GM12864 (cell line): ENCODE results near the gene MSMO1.

Experiments
- DNase-seq: peaks from one replicate; pipeline ENCODE4 v3.0.0-alpha.2; 2011; ENCODE audit warnings: low read depth
- H3K4me3 ChIP-seq: 2 replicates; pipeline ENCODE4 v1.5.1; 2011; ENCODE audit warnings: mild to moderate bottlenecking, low read depth, low read length, control low read depth
- TF ChIP-seq, protein P1 (sequence below): IDR thresholded peaks from 2 replicates; pipeline ENCODE4 v1.5.1; 2011; ENCODE audit warnings: low read depth, mild to moderate bottlenecking, moderate library complexity, low read length, control low read depth, inconsistent platforms; ENCODE audit errors: missing control alignments

The MSMO1 gene

GRCh38 chr4:165361810-165362209 is 34.3 kb downstream of the MSMO1 start:
- TF ChIP-seq, protein P1, sequence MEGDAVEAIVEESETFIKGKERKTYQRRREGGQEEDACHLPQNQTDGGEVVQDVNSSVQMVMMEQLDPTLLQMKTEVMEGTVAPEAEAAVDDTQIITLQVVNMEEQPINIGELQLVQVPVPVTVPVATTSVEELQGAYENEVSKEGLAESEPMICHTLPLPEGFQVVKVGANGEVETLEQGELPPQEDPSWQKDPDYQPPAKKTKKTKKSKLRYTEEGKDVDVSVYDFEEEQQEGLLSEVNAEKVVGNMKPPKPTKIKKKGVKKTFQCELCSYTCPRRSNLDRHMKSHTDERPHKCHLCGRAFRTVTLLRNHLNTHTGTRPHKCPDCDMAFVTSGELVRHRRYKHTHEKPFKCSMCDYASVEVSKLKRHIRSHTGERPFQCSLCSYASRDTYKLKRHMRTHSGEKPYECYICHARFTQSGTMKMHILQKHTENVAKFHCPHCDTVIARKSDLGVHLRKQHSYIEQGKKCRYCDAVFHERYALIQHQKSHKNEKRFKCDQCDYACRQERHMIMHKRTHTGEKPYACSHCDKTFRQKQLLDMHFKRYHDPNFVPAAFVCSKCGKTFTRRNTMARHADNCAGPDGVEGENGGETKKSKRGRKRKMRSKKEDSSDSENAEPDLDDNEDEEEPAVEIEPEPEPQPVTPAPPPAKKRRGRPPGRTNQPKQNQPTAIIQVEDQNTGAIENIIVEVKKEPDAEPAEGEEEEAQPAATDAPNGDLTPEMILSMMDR = no peak
- H3K4me3 ChIP-seq = no peak overlapping the region
- DNase-seq = no peak

- TF ChIP-seq, protein P1 = no peak
- DNase-seq = no peak
- H3K4me3 ChIP-seq = no peak overlapping the region
Observed at GRCh38 chr4:165364452-165365080, 37.1 kb downstream of the MSMO1 start.

- DNase-seq = no peak
- H3K4me3 ChIP-seq = no peak overlapping the region
- TF ChIP-seq, protein P1 = no peak
Observed at GRCh38 chr4:165367040-165367439, 39.6 kb downstream of the MSMO1 start.

GRCh38 chr4:165368114-165368513 is 40.6 kb downstream of the MSMO1 start:
- no peak for DNase-seq
- no peak overlapping the region for H3K4me3 ChIP-seq
- TF ChIP-seq, protein P1 = no peak

DNA sequence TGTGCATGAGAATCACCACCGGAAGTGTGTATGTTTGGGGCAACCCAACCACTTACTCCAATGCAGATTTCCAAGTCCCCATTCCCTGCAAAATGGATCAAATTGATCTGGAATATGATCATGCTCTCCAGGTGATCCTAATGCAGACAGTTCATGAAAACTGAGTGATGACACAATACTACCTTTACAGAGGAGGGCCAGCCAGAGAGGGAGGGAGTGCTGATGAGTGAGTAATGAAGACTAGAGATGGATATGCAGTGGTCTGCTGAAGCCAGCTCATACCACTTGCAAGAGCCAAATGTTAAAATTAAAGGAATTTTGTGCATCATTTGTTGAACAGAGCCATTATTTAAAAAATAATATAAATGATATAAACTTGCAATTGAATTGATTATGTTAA is 41.1 kb downstream of the MSMO1 start:
- H3K4me3 ChIP-seq = no peak overlapping the region
- TF ChIP-seq, protein P1 = no peak
- DNase-seq = no peak

- TF ChIP-seq, protein P1 = no peak
- no peak overlapping the region for H3K4me3 ChIP-seq
- DNase-seq = no peak
Observed at GRCh38 chr4:165369522-165369921, 42.1 kb downstream of the MSMO1 start.

- TF ChIP-seq, protein P1 = no peak
Observed at GRCh38 chr4:165370530-165370929, 43.1 kb downstream of the MSMO1 start.

More at GRCh38 chr4:165370530-165370929, 43.1 kb downstream of the MSMO1 start:
- no peak overlapping the region for H3K4me3 ChIP-seq
- no peak for DNase-seq
